ENCODE measurements around the gene CAPNS2. TPM values are rescaled to one million over a fixed set of nuclear protein-coding genes. Genes with fewer than 3 reads are reported as not detected.

The CAPNS2 gene
- total RNA-seq, 1 experiment from 2014 or later: 1.8 TPM

DNA sequence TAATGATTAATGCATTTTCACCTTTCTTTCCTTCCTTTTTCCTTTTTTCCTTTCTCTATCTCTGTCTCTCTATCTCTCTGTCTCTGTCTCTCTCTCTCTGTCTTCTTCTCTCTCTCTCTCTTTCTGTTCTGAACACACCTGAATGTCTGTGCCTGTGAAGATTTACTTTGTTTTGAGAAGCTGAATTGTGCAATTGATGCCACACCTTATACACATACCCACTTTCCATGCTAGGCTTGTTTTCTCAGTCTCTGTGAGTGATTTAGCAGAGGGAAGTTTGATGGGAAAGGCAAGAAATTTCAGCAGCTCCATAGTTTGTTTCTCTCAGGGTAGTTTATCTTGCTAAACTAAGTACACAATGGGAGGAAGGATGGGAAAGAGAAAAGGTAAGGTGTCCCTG is 9.3 kb upstream of the CAPNS2 start:
- 0 out of 2 replicates have a peak overlapping the region, but pooled peaks have one; percentile 2 for H3K4me2 ChIP-seq
- no peaks in the 10 kb centered on the region for H3K9me2 ChIP-seq (ENCODE audit: insufficient read depth)
- H3K27ac ChIP-seq: peak overlapping the region; percentile 0; the same call in 1 of the 2 replicates
- no peaks in the 10 kb centered on the region for H3K27me3 ChIP-seq (ENCODE audit: insufficient read depth, low read depth)
- CTCF ChIA-PET: no interaction called here
- POLR2A ChIA-PET (ENCODE audit: unreplicated experiment): no interaction called here
- BruUV-seq (replicated peaks): no TSS peak
- H4K20me1 ChIP-seq (ENCODE audit: insufficient read depth): no peaks in the 10 kb centered on the region
- H3F3A ChIP-seq (ENCODE audit: insufficient read depth, low read depth): peaks cover 12% of the 10 kb centered on the region; the same call in 1 of the 2 replicates
- intact Hi-C loops (cut with micrococcal nuclease; ENCODE audit: unreplicated experiment): no loop called here
- peaks cover 35% of the 10 kb centered on the region for H3K4me1 ChIP-seq (replicated peaks; ENCODE audit: insufficient read depth)
- no peak for DNase-seq
- TF ChIP-seq EZH2 (IDR thresholded peaks at IDR 0.05; ENCODE audit: low read depth): no peak
- TF ChIP-seq, protein P1, sequence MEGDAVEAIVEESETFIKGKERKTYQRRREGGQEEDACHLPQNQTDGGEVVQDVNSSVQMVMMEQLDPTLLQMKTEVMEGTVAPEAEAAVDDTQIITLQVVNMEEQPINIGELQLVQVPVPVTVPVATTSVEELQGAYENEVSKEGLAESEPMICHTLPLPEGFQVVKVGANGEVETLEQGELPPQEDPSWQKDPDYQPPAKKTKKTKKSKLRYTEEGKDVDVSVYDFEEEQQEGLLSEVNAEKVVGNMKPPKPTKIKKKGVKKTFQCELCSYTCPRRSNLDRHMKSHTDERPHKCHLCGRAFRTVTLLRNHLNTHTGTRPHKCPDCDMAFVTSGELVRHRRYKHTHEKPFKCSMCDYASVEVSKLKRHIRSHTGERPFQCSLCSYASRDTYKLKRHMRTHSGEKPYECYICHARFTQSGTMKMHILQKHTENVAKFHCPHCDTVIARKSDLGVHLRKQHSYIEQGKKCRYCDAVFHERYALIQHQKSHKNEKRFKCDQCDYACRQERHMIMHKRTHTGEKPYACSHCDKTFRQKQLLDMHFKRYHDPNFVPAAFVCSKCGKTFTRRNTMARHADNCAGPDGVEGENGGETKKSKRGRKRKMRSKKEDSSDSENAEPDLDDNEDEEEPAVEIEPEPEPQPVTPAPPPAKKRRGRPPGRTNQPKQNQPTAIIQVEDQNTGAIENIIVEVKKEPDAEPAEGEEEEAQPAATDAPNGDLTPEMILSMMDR (conservative IDR thresholded peaks at IDR 0.05): no peak
- no peaks in the 10 kb centered on the region for H3K79me2 ChIP-seq (ENCODE audit: low read depth)
- peaks cover 18% of the 10 kb centered on the region; the same call in 1 of the 2 replicates for H3K36me3 ChIP-seq (ENCODE audit: low read depth)
- no peaks in the 10 kb centered on the region for H3K9me3 ChIP-seq (ENCODE audit: insufficient read depth, low read depth)
- no peak overlapping the region for H2AFZ ChIP-seq
- no peak overlapping the region for H3K4me3 ChIP-seq

DNA sequence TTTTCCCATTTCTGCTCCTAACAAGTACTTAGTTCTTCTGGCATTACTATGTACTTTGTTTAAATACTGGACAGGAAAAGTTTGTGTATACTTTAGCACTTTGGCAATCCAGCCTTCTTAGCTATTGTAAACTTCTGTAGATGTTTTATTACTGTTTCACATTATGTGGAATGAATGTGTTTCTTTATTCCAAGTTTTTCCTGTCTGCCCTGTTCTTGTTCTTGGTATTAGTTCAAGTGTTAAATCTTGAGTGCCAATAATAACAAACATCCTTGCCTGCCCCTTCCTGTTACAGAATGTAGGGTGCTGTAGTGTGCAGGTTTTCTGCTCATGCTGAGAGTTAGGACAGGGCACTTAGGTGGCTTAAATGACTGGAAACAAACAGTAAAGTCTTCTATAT is 7.3 kb upstream of the CAPNS2 start:
- TF ChIP-seq EZH2 (IDR thresholded peaks at IDR 0.05; ENCODE audit: low read depth): no peak
- TF ChIP-seq, protein P1 (conservative IDR thresholded peaks at IDR 0.05): no peak
- Histone ChIP-seq H2AFZ (no peak overlapping the region), H3K4me1 (replicated peaks; ENCODE audit: insufficient read depth) (peaks cover 24% of the 10 kb centered on the region), H3K27me3 (ENCODE audit: insufficient read depth, low read depth) (no peaks in the 10 kb centered on the region), H3K4me2 (no peak overlapping the region), H3K36me3 (ENCODE audit: low read depth) (peaks cover 18% of the 10 kb centered on the region; the same call in 1 of the 2 replicates), H3K9me2 (ENCODE audit: insufficient read depth) (no peaks in the 10 kb centered on the region), H3K4me3 (no peak overlapping the region), H3K27ac (0 out of 2 replicates have a peak overlapping the region, but pooled peaks have one; percentile 18), H3K79me2 (ENCODE audit: low read depth) (no peaks in the 10 kb centered on the region), H4K20me1 (ENCODE audit: insufficient read depth) (no peaks in the 10 kb centered on the region), H3F3A (ENCODE audit: insufficient read depth, low read depth) (peaks cover 9% of the 10 kb centered on the region; the same call in 1 of the 2 replicates), H3K9me3 (ENCODE audit: insufficient read depth, low read depth) (no peaks in the 10 kb centered on the region)
- no TSS peak for BruUV-seq (replicated peaks)
- CTCF ChIA-PET: no interaction called here
- POLR2A ChIA-PET (ENCODE audit: unreplicated experiment): no interaction called here
- peak in 1 of 2 experiments; percentile 62 for DNase-seq
- intact Hi-C loops (cut with micrococcal nuclease; ENCODE audit: unreplicated experiment): no loop called here

DNA sequence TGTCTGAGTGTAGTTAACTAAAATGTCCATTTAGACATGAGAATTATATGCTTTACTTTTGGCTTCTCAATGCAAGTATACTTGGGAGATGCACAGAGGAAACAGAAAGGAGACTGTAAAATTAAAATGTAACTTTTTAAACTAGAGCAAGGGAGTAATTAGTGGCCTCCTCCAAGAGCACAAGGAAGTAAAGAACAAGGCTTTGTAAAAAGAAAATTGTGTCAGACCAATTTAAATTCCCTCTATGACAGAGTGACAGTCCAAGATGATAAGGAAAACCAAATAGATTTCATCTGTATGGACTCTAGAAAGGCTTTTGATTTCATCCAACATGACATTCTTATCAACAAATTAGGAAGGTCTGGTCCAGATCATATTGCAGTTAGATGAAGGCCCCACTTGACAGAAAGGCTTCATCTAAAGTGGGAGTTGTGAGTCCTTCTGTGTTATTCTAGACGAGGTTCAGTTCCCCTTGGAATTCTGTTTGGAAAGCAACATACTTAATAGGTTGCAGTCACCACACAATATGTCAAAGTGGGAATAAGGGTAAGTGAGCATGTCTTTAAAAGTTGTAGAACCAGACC is 6.5 kb upstream of the CAPNS2 start:
- Histone ChIP-seq H3F3A (ENCODE audit: insufficient read depth, low read depth) (peaks cover 9% of the 10 kb centered on the region; the same call in 1 of the 2 replicates), H3K9me2 (ENCODE audit: insufficient read depth) (no peaks in the 10 kb centered on the region), H4K20me1 (ENCODE audit: insufficient read depth) (no peaks in the 10 kb centered on the region), H3K36me3 (ENCODE audit: low read depth) (peaks cover 12% of the 10 kb centered on the region; the same call in 1 of the 2 replicates), H3K79me2 (ENCODE audit: low read depth) (no peaks in the 10 kb centered on the region), H2AFZ (no peak overlapping the region), H3K27me3 (ENCODE audit: insufficient read depth, low read depth) (no peaks in the 10 kb centered on the region), H3K4me2 (no peak overlapping the region), H3K9me3 (ENCODE audit: insufficient read depth, low read depth) (no peaks in the 10 kb centered on the region), H3K4me3 (no peak overlapping the region), H3K4me1 (replicated peaks; ENCODE audit: insufficient read depth) (peaks cover 24% of the 10 kb centered on the region), H3K27ac (no peak overlapping the region)
- BruUV-seq (replicated peaks): no TSS peak
- no peak for DNase-seq
- POLR2A ChIA-PET (ENCODE audit: unreplicated experiment): no interaction called here
- CTCF ChIA-PET: no interaction called here
- TF ChIP-seq, protein P1 (conservative IDR thresholded peaks at IDR 0.05): no peak
- TF ChIP-seq EZH2 (IDR thresholded peaks at IDR 0.05; ENCODE audit: low read depth): no peak
- intact Hi-C loops (cut with micrococcal nuclease; ENCODE audit: unreplicated experiment): no loop called here

All from PC-9 (cell line).